NCI-H146 treated with DMSO at 0.1 percent for 48 hours (cell line): ENCODE data around the gene SMARCC2.
"Not testable (repeated sequence)": the region's sequence is repeated elsewhere in the genome, so short reads cannot be mapped to it uniquely, and the experiment has no call there.

Source experiments
- DNase-seq: peaks from one replicate; lab custom pipeline; 2025; ENCODE audit not compliant: unreplicated experiment; lab: John Stamatoyannopoulos, UW

Gene SMARCC2

DNA sequence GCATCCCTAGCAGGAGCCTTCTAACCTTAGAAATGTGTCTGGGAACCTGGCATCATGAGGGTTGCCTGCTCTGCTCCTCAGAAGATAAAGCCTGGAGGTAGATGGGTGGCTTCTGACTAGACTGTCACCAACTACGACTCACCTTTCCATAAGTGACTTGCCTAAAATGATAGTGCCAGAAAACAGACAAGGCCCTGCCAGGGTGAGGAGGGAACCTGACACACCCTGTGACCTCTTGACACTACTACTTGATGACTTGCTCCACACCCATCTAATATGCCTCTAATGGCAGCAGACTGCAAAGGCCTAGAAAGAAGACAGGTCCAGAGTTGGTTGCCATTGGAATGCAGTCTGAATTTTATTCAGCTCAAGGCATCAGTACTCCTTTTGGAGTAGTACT is 23.1 kb upstream of the SMARCC2 start:
- DNase-seq = no peak

DNA sequence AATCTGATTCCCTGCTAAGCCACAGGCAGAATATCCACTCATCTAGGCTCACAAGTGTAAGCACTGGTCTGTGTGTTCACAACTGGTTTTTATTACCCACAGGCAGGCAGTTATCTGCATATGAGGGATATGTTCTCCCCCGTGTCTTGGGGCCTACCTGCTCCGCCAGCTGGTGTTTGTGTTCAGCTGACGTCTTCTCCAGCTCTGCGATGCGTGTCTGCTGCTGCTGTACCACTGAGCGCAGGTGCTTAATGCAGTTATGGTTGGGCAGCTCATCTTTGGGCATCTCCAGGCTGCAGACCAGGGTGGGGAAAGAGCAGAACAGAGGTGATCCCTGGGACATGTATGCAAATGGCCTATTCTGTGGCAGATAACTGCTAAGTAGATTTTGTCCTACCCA is 18.7 kb upstream of the SMARCC2 start:
- no peak for DNase-seq

DNA sequence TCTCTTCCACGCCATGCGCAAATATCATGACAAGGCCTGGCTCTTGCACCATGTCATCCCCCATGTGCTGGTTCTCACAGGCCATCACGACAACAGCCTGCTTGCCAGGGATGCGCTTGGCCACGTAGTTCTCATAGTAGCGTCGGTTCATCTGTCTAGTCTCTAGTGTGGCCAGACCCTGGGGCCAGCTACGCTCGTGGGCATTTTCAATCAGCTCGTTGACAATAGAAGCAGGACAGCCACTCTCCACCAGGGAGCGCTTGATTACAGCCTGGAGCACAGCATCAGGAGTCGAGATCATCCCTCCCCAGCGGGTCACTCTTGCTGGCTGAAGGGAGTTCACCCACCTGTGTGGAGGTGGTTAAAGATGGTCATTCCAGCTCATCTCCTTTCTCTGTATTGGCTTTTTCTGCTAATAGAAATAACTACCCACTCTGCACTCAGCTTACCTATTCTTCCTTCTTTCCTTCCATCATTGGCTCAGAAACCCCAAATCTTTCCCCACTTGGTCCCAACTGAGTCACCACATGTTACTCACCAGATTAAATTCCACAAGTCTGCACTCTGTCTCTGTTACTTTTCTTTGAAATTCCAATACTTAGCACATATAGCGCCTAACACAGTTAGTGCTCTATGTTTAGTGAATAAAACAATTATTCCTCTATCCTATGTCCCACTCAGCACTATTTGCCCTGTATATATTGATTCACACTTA is 17.3 kb upstream of the SMARCC2 start:
- DNase-seq = no peak

DNA sequence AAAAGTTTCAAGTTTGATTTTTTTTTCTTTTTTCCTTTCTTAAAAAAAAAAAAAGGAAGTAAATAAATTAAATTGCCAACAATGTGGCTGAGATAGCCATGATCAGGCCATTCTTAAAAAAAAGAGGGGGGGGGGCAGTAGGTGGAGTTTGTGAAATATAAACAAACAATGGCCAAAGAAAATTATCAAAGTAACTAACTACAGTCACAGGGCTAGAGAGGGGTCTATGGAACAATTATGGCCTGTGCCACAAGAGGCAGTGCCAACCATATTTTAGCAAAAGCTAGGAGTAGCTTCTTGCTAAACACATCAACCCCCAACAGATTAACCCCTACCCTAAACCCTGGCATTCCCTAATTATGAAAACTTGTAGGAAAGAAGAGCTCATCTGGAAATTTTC is 16.2 kb upstream of the SMARCC2 start:
- no peak for DNase-seq

DNA sequence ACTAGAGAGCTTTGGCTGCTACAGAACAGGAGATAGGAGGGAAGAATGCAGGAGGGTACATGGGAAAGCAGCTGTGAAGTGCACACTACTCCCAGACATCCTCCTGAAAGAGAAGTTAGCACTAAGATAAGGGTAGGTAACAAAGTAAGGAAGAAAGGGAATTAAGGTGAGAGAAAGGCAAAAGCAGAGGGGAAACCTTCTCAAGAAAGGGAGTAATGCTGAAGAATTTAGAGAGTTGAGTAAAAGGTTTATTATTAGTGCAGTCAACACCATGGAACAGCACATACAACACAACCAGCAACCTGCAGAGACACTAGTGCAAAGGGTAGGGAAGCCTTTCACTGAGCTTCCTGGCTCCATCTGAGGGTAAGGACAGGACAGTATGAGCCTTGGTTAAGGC is 15.0 kb upstream of the SMARCC2 start:
- no peak for DNase-seq

DNA sequence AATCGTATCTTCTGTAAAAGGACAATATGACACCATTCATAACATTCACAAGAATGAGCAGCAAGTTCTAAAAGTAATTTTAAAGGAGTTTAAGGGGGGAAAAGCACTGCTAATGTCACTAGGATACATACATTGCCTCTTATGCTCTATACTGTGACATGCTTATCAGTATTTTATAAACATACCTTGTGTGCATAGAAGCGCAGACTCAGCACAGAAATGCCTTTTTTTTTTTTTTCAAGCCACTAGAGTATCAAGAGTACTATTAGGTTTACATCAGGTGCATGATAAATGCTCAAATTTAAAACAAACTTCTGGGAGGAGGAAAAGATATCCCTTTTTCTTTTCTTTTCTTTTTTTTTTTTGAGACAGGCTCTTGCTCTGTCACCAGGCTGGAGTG is 13.6 kb upstream of the SMARCC2 start:
- DNase-seq = no peak

DNA sequence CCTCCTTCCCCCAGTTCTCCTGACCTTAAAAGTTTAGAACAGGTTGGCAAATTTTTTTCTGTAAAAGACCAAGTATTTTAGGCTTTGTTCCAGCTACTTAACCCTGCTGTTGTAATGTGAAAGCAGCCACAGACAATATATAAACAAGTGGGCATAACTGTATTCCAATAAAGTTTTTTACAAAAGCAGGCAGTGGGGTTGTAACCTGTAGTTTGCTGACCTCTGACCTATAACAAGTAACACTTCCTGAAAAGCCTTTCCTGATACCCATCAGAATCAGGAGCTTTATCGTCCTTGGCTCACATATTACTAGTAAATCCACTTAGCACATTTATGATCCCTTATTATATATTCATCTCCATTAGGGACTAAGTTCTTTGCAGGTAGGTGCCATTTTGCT is 13.1 kb upstream of the SMARCC2 start:
- no peak for DNase-seq

DNA sequence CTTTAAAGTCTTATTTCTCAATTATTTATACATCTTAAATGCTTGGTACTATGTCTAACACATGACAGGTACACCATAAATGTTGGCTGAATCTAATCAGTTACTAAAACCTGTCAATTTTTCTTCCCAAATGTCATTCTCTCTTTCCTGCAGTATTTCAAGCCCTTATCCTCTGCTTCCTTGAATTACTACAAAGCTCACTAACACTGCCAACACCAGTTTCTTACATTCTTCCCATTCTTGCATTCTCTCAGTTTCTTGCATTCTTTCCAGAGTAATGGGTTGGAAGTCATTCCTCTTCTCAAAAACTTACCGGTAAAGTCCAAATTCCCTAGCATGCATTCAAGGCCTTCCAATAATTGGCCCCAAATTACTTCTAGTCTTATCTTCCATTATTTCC is 9.6 kb upstream of the SMARCC2 start:
- DNase-seq = no peak

DNA sequence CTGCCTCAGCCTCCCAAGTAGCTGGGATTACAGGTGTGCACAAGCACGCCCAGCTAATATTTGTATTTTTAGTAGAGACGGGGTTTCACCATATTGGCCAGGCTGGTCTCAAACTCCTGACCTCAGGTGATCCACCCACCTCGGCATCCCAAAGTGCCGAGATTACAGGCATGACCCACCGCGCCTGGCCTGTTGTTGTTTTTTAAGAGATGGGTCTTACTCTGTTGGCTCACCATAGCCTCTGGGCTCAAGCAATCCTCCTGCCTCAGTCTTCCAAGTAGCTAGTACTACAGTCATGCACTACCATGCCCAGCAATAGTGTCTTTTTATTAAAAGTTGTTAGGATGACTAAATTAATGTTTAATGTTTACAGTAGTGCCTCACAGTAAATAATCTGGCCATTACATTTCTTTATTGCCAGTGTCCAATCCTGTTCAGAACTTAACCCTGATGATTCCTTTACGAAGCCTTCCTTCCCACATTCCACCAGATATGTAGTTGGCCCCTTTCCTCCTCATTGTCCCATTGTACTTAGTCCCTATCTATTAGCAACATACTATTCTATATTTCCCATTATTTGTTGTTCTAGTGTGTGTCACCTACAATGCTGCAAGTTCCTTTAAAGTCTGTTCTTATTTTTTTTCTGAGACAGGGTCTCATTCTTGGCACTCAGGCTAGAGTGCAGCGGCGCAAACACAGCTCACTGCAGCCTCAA is 8.8 kb upstream of the SMARCC2 start:
- DNase-seq = no peak

DNA sequence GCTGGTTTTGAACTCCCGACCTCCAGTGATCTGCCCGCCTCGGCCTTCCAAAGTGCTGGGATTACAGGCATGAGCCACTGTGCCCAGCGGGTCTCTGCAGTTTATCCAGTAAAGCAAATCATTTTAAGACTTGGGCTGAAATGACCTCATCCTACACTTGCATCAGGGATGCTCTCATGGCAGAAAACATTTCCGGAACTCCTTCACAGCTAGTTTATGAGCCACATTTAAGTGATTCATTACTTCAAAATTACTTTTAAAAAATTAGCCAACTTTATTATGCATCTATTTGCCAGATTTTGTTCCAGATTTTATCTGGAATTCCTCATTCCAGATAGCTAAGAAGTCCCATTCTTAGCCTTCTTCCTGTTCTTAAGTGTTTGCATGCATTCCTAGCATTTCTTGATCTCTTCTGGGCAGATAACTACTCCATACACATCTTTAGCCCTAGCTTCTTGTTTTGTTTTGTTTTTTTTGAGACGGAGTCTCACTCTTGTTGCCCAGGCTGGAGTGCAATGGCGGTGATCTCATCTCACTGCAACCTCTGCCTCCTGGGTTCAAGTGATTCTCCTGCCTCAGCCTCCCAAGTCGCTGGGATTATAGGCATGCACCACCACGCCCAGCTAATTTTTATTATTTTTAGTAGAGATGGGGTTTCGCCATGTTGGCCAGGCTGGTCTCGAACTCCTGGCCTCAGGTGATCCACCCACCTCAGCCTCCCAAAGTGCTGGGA is 7.7 kb upstream of the SMARCC2 start:
- DNase-seq = not testable (repeated sequence)

DNA sequence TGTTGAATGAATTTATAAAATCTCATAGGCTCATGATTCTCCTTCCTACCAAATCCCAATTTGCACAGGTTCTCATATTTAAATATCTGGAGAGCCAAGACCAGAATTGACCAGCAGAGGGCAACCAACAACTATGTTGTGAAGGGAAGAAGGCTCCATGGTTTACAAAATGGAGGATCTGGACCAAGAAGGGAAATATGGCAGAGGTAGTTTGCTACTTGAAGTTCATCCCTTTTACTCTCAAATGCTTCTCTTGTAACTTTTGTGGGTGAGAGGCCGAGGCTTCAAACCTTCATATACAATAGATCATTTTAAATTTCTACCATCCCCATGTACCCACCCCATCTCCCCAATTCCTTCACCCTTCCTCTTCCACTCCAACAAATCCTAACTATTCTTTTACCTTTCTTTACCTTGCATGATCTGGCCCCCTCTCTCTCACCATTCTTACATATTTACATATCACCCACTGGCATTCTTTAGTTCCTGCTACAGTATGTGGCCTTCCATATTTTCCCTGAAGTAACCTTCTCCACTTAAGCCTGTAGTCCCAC is 3.8 kb upstream of the SMARCC2 start:
- peak; percentile 89 for DNase-seq

DNA sequence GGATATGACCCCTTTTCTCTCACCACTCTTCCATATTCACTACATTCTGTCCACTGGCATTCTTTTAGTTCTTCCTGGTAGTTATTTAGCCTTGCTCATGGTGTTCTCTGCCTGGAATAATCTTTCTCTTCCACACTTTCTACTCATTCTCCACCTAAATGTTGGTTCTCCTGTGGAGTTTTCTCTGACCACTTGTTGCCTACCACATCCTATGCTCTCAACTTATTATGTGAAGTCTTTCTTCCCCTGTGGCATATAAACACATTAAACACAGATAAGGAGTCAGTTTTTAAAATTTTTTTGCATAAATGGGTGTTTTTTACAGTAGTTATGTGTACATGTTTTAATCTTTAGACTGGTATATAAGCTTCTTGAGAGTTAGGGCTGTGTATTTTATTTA is 3.3 kb upstream of the SMARCC2 start:
- DNase-seq = no peak

DNA sequence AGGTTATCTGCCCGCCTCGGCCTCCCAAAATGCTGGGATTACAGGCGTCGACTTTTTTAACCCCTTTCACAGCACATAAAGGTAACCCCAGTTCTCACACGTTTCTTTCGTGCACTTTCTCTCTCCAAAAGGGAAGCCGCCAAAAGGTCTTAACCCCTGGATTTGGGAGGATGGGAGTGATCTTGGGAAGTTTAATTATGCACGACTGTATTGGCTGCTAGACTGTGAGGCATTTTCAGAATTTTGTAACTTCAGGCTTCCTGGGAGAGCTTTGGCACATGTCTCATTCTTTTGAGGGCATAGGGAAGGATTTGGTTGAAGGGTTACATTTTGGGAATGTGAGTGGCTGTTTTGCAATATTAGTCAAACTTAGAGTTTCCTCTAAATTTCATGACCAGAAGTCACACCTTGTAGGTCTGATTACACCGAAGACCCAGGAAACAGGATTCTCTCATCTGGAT is 1.4 kb upstream of the SMARCC2 start:
- no peak for DNase-seq

DNA sequence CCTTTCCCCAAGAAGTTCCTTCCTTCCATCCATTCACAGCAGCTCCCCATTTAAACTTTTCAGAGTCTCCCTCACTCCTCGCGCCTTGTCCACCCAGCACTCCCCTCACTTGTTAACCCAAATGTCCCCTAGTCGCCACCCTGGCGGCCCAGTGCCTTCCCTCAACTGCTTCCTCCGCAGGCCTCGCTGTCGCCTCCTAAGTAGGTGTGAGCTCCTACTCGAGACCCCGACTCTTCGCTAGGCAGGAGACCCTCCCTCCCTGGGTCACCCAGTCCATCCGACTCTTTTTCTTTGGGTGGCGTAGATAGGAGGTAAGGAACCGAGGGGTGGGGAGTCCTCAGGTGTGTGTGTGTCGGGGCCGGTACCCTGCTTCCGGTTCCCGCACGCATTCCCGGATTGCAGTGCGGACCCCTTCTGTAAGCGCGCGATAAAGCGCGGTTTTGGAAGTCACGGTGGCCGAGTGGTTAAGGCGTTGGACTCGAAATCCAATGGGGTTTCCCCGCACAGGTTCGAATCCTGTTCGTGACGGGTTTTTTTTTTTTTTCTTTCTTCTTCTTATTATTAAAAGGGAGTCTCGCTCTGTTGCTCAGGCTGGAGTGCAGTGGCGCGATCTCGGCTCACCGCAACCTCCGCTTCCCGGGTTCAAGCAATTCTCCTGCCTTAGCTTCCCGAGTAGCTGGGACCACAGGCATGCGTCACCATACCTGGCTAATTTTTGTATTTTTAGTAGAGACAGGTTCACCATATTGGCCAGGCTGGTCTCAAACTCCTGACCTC is 823 bp upstream of the SMARCC2 start:
- DNase-seq = peak; percentile 80

DNA sequence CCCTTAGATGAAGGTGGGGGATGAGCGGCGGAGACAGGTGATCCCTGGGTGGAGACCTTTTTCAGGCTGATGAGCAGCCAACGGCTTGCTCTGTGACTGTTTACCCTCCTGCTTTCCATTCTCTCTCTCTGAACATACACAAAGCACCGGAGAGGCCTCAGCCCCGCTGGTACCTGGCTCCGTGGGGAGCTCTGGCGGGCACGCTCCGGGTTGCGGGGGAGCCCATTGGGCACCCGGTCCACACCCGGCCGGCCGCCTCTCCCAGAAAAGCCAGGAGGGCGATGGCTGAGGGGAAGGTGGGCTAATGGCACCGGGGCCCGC is 545 bp downstream of the SMARCC2 start:
- peak; percentile 69 for DNase-seq

DNA sequence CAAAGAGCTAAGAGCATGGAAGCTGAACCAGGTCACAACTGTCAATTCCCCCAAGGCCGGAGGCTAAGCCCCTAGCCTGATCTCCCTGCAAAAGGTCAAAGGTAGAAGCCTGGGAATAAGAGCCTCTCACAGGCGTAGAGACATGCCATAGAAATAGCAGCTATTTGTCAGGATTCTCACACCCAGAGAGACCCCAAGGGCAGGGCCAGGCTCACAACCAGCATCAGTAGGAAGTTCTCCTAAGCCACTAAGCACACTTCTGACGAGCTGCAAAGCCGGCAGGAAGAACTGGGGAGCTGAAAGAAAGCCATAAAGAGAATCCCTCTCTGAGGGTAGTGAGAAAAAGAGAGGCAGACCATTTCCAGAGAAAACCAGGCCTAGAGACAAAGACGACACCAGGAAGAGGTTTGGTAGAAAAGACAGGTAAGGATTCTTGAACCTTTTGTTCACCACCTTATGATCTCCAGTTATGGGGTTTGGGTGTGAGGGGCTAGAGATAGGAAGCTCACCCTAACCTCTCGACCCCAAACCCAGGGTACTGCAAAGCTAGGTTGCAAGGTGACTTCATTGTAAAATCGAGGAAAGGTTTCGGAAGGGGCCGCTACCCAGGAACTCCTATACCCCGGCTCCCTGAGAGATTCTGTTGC is 1.0 kb downstream of the SMARCC2 start:
- no peak for DNase-seq

DNA sequence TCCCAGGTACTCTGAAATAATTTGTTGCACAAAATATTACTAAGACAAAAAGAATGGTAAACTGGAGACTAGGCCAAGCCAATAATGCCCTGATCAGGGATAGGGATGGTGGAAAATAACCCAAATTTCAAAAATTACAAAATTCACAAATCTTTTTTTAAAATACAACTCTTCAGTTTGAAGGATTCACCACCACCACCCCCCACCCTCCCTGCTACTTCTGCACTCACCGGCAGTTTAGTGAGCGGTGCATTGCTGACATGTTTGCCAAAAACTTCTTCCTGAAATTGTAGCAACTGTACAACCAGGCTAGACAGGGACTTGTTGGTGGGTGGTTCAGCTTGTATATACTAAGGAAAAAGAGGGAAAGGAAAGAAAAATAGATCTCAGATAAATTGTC is 2.3 kb downstream of the SMARCC2 start:
- no peak for DNase-seq

DNA sequence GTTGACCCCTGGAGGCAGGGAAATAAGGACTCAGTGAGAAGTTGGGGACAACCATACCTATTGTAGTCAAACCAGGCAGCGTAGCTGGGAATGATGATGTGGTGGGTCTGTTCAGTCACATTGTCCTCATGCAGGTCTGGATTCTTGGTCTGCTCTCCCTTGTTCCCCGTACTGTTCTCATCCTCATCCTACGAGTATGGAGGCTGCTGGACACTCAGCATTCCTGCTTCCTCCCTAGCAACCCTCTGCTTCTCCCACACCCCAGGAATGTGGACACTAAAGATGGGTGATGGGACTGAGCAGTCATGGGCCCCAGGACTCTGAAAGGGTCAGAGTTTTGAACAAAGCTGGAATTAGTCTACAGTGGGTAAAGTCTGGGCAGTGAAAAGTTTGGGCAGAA is 10.9 kb downstream of the SMARCC2 start:
- no peak for DNase-seq

DNA sequence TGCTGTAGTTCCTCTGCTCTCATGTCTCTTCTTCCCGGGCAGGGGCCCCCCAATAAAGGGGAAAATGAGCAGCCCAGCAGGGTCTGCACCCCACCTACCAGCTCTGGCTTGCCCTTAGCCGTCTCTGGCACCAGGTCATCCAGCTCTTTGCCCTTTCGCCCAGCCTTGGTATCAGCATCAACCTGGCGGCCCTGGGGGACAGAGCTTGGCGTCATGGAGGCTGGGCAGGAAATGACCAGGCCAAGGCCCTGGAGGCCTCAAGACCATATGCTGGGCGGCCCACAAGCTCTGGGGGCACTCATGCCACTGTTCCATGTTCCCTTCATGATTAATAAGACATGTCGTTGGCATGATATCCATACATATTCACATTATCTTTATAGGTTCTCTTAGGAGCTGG is 16.4 kb downstream of the SMARCC2 start:
- DNase-seq = no peak

DNA sequence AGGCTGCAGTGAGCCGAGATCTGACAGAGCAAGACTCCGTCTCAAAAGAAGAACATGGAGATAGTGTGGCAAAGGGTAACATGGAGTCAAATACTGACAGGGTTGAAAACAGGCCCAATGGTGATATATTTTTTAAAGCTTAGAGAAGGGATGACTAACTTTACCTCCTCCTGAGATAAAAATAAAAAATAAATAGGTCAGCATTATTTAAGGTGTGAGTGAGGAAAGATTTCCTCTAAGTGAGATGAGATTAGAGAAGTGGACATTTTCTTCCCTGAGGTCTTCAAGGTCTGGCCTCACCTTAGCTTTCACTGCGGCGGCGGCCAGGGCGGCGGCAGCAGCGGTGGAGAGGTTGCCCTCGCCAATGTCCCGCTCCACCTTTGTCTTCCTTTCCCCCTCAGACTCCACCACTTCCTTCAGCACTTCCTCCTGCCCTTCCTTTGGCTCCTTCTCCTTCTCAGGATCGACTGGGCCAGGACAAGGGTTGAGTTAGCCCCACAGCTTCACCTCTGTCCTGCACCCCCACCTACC is 20.0 kb downstream of the SMARCC2 start:
- no peak for DNase-seq
